Measurements from ENCODE around the gene CBY2.

GRCh38 chr13:45742985-45743384 lies 40.9 kb downstream of the CBY2 start:
- TF ChIP-seq, protein P1, sequence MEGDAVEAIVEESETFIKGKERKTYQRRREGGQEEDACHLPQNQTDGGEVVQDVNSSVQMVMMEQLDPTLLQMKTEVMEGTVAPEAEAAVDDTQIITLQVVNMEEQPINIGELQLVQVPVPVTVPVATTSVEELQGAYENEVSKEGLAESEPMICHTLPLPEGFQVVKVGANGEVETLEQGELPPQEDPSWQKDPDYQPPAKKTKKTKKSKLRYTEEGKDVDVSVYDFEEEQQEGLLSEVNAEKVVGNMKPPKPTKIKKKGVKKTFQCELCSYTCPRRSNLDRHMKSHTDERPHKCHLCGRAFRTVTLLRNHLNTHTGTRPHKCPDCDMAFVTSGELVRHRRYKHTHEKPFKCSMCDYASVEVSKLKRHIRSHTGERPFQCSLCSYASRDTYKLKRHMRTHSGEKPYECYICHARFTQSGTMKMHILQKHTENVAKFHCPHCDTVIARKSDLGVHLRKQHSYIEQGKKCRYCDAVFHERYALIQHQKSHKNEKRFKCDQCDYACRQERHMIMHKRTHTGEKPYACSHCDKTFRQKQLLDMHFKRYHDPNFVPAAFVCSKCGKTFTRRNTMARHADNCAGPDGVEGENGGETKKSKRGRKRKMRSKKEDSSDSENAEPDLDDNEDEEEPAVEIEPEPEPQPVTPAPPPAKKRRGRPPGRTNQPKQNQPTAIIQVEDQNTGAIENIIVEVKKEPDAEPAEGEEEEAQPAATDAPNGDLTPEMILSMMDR (IDR thresholded peaks at IDR 0.05): no peak
- TF ChIP-seq EZH2 (IDR thresholded peaks at IDR 0.05; ENCODE audit: borderline replicate concordance, insufficient read depth, low read depth, low read length, poor library complexity, severe bottlenecking): no peak

Data from B cell (primary cell).